OCI-LY1 (cell line): ENCODE measurements around the gene TCF4.
A peak's percentile ranks its signal among the peaks of the same experiment; 100 is the strongest.

Source experiments
- H2AFZ ChIP-seq: fragments of 200-600 bp; sonication (generic), shearing (Covaris generic); 2 replicates; pipeline ENCODE4 v1.6.0; 2014; ENCODE audit warnings: antibody characterized with exemption, mild to moderate bottlenecking, low read length
- H3F3A ChIP-seq: fragments of 200-600 bp; sonication (generic), shearing (Covaris generic); 2 replicates; pipeline ENCODE4 v1.6.0; 2014; ENCODE audit warnings: mild to moderate bottlenecking, antibody characterized with exemption, low read length, moderate library complexity; ENCODE audit not compliant: insufficient read depth
- H3K27ac ChIP-seq: fragments of 200-600 bp; sonication (generic); 2 replicates; pipeline ENCODE4 v1.5.1; 2014; ENCODE audit warnings: low read length, mixed run types, mild to moderate bottlenecking, low read depth; ENCODE audit not compliant: poor library complexity, severe bottlenecking
- H3K27me3 ChIP-seq: fragments of 200-600 bp; sonication (generic); 2 replicates; pipeline ENCODE4 v1.6.0; 2014; ENCODE audit warnings: antibody characterized with exemption, mild to moderate bottlenecking, low read length, moderate library complexity; ENCODE audit not compliant: insufficient read depth
- H3K36me3 ChIP-seq: fragments of 200-600 bp; sonication (generic); 2 replicates; pipeline ENCODE4 v1.6.1; 2014; ENCODE audit warnings: mild to moderate bottlenecking, antibody characterized with exemption, low read length, moderate library complexity, mixed read lengths; ENCODE audit not compliant: insufficient read depth
- H3K4me1 ChIP-seq: fragments of 200-600 bp; sonication (generic); 2 replicates; pipeline ENCODE4 v1.5.1; 2014; ENCODE audit warnings: mild to moderate bottlenecking, low read length, moderate library complexity; ENCODE audit not compliant: insufficient read depth, severe bottlenecking
- H3K4me2 ChIP-seq: fragments of 200-600 bp; sonication (generic), shearing (Covaris generic); 2 replicates; pipeline ENCODE4 v1.6.1; 2014; ENCODE audit warnings: low read length
- H3K4me3 ChIP-seq: fragments of 200-600 bp; sonication (generic); 2 replicates; pipeline ENCODE4 v1.5.1; 2014; ENCODE audit warnings: low read length, low read depth, mild to moderate bottlenecking, mixed read lengths; ENCODE audit not compliant: poor library complexity, severe bottlenecking
- H3K79me2 ChIP-seq: fragments of 200-600 bp; shearing (Covaris generic); 2 replicates; pipeline ENCODE4 v1.6.1; 2016; ENCODE audit warnings: mixed run types, low read length, mixed read lengths; ENCODE audit not compliant: insufficient read depth
- H3K9ac ChIP-seq: fragments of 200-600 bp; sonication (generic), shearing (Covaris generic); 2 replicates; pipeline ENCODE4 v1.6.1; 2014; ENCODE audit warnings: mild to moderate bottlenecking, low read length, mixed read lengths
- H3K9me2 ChIP-seq: fragments of 200-600 bp; sonication (generic), shearing (Covaris generic); 2 replicates; pipeline ENCODE4 v1.6.1; 2014; ENCODE audit warnings: low read depth, mild to moderate bottlenecking, low read length, mixed read lengths
- H3K9me3 ChIP-seq: fragments of 200-600 bp; shearing (Covaris generic); 2 replicates; pipeline ENCODE4 v1.6.1; 2014; ENCODE audit warnings: low read length, mixed read lengths
- H4K20me1 ChIP-seq: fragments of 200-600 bp; sonication (generic), shearing (Covaris generic); 2 replicates; pipeline ENCODE4 v1.6.0; 2016; ENCODE audit warnings: mild to moderate bottlenecking, low read length; ENCODE audit not compliant: insufficient read depth
- EZH2 ChIP-seq: fragments of 200-600 bp; sonication (generic), shearing (Covaris generic); IDR thresholded peaks from 2 replicates; pipeline ENCODE4 v1.8.0; 2017; ENCODE audit warnings: borderline replicate concordance, mixed run types, mild to moderate bottlenecking, antibody characterized with exemption, low read length, moderate library complexity, mixed read lengths
- TF ChIP-seq, protein P1 (sequence below): fragments of 200-600 bp; sonication (generic), shearing (Covaris generic); IDR thresholded peaks from 2 replicates; pipeline ENCODE4 v1.5.1; 2017; ENCODE audit warnings: mild to moderate bottlenecking, antibody characterized with exemption, low read length, moderate library complexity, mixed read lengths

Gene TCF4

DNA sequence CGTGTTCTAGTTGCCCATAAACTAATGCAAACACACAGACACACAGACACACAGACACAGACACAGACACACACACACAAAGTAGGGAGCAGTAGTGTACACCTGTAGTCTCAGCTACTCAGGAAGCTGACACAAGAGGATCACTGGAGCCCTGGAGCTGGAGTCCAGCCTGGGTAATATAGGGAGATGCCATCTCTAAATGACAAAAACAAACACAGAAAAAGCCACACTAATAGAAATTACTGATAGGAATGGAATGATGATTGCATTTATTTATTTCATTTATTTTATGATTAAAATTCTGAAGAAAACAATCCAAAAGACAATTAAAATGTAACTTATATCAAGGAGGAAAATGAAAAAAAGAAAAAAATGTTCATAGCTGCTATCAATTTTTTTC is 30.8 kb downstream of the TCF4 start:
- Histone ChIP-seq H3K27me3 (no peaks in the 10 kb centered on the region), H3K27ac (peak overlapping the region; percentile 95), H3K79me2 (peaks cover 52% of the 10 kb centered on the region), H3K9me3 (no peaks in the 10 kb centered on the region), H3K4me1 (peaks cover 93% of the 10 kb centered on the region), H3F3A (no peaks in the 10 kb centered on the region; the same call in 1 of the 2 replicates), H3K4me3 (no peak overlapping the region), H3K9me2 (no peaks in the 10 kb centered on the region), H4K20me1 (no peaks in the 10 kb centered on the region), H2AFZ (no peak overlapping the region), H3K9ac (no peak overlapping the region), H3K4me2 (no peak overlapping the region; the same call in 1 of the 2 replicates), H3K36me3 (peaks cover 10% of the 10 kb centered on the region)
- no peak for TF ChIP-seq EZH2
- TF ChIP-seq, protein P1, sequence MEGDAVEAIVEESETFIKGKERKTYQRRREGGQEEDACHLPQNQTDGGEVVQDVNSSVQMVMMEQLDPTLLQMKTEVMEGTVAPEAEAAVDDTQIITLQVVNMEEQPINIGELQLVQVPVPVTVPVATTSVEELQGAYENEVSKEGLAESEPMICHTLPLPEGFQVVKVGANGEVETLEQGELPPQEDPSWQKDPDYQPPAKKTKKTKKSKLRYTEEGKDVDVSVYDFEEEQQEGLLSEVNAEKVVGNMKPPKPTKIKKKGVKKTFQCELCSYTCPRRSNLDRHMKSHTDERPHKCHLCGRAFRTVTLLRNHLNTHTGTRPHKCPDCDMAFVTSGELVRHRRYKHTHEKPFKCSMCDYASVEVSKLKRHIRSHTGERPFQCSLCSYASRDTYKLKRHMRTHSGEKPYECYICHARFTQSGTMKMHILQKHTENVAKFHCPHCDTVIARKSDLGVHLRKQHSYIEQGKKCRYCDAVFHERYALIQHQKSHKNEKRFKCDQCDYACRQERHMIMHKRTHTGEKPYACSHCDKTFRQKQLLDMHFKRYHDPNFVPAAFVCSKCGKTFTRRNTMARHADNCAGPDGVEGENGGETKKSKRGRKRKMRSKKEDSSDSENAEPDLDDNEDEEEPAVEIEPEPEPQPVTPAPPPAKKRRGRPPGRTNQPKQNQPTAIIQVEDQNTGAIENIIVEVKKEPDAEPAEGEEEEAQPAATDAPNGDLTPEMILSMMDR: no peak

DNA sequence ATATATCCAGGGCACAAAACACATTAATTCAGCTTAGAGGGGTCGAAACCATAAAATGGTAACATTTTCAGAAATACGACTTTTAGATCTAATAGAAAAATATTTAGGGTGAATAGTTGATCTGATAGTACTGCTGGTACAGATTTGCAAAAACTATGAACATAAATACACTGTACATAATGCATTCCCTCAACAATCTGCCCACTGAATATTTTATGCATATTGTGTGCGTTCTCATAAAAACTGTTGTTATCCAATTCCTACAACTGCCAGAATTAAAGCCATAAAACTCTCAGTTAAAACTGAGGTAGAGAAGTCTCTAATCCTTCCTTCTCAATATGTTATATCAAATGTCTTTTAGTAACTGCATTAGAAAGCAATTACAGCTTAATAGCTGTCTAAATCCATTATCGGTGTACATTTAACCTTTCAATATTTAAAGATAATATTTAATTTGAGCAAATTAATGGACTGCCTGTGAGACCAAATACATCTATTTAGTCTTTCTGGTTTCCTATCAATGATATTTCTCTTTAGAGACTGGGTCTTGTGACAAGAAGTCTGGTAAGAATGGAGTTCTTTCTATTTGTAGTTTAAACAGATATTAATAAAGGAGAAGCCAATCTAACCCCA is 32.5 kb downstream of the TCF4 start:
- peak overlapping the region; percentile 40; the same call in 1 of the 2 replicates for H3K9ac ChIP-seq
- no peaks in the 10 kb centered on the region; the same call in 1 of the 2 replicates for H3F3A ChIP-seq
- TF ChIP-seq, protein P1: no peak
- no peak for TF ChIP-seq EZH2
- no peak overlapping the region for H3K4me3 ChIP-seq
- H3K4me2 ChIP-seq: peak overlapping the region; percentile 5; the same call in 1 of the 2 replicates
- H3K27ac ChIP-seq: peak overlapping the region; percentile 95
- H3K9me3 ChIP-seq: no peaks in the 10 kb centered on the region
- H3K79me2 ChIP-seq: peaks cover 53% of the 10 kb centered on the region
- H2AFZ ChIP-seq: no peak overlapping the region
- no peaks in the 10 kb centered on the region for H3K9me2 ChIP-seq
- no peaks in the 10 kb centered on the region for H4K20me1 ChIP-seq
- peaks cover 11% of the 10 kb centered on the region; the same call in 1 of the 2 replicates for H3K36me3 ChIP-seq
- H3K4me1 ChIP-seq: peaks cover 100% of the 10 kb centered on the region
- no peaks in the 10 kb centered on the region for H3K27me3 ChIP-seq

DNA sequence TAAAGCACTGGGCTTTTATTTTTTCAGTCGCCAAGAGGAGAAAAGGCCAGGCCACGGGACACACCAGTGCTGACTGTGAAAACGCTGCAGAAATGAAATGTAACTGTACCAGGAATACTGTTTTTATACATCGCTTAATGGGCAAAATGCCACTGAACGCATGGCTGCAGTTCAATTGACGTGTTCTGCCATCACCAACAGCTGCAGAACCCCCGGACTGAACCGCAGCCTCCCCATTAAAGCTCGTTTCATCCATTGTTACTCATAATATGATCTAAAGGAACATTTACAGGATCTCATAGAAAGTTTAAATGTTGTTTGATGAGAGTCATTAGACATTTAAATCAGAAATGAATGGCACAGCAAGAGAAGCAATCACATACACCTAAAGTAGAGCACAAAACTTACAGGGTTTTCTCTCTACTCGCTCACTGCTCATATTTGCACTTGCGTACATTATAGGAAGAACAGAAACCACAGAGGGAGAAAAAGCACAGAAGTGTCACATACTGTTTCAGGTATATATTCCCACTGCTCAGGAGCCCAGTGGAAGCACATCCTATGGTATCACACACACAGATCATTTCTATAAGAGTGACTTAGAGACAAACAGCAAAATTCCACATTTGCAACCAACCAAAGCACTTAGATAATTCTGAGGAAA is 35.3 kb downstream of the TCF4 start:
- no peaks in the 10 kb centered on the region for H4K20me1 ChIP-seq
- peak overlapping the region; percentile 95 for H3K27ac ChIP-seq
- peaks cover 22% of the 10 kb centered on the region; the same call in 1 of the 2 replicates for H3K36me3 ChIP-seq
- H3K79me2 ChIP-seq: peaks cover 50% of the 10 kb centered on the region
- H3K9me2 ChIP-seq: no peaks in the 10 kb centered on the region
- no peak overlapping the region for H2AFZ ChIP-seq
- no peaks in the 10 kb centered on the region for H3K9me3 ChIP-seq
- H3K27me3 ChIP-seq: no peaks in the 10 kb centered on the region
- H3F3A ChIP-seq: no peaks in the 10 kb centered on the region; the same call in 1 of the 2 replicates
- no peak for TF ChIP-seq EZH2
- TF ChIP-seq, protein P1: no peak
- peak overlapping the region; percentile 27 for H3K4me3 ChIP-seq
- H3K4me1 ChIP-seq: peaks cover 100% of the 10 kb centered on the region
- H3K4me2 ChIP-seq: peak overlapping the region; percentile 47
- H3K9ac ChIP-seq: peak overlapping the region; percentile 33
